Measurements from ENCODE around the gene DCDC2B. TPM values are rescaled to one million over a fixed set of nuclear protein-coding genes. Genes with fewer than 3 reads are reported as not detected.
A peak's percentile ranks its signal among the peaks of the same experiment; 100 is the strongest.

Gene DCDC2B
- total and polyA plus RNA-seq, 9 of the 15 experiments (the other 6 are each of a cell fraction or from before 2014, with no cell fraction given), result not detected

- TF ChIP-seq, protein P1, sequence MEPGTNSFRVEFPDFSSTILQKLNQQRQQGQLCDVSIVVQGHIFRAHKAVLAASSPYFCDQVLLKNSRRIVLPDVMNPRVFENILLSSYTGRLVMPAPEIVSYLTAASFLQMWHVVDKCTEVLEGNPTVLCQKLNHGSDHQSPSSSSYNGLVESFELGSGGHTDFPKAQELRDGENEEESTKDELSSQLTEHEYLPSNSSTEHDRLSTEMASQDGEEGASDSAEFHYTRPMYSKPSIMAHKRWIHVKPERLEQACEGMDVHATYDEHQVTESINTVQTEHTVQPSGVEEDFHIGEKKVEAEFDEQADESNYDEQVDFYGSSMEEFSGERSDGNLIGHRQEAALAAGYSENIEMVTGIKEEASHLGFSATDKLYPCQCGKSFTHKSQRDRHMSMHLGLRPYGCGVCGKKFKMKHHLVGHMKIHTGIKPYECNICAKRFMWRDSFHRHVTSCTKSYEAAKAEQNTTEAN (CRISPR knock-in tag; IDR thresholded peaks at IDR 0.05), result no peak
- TF ChIP-seq ZNF408 (CRISPR knock-in tag; IDR thresholded peaks at IDR 0.05; ENCODE audit: low read depth), result no peak
- no peak for TF ChIP-seq ADNP (tag; IDR thresholded peaks at IDR 0.05)
- no peak for TF ChIP-seq KDM1A (IDR thresholded peaks at IDR 0.05)
- TF ChIP-seq ZNF347 (CRISPR knock-in tag; IDR thresholded peaks at IDR 0.05; ENCODE audit: low read depth), result no peak
- no peak; the same call in 1 of the 2 replicates for TF ChIP-seq NFRKB (IDR thresholded peaks at IDR 0.05; ENCODE audit: low read depth)
- TF ChIP-seq ZNF41 (CRISPR knock-in tag; conservative IDR thresholded peaks at IDR 0.05), result no peak
- no peak for TF ChIP-seq YBX1 (IDR thresholded peaks at IDR 0.05)
- no peak for TF ChIP-seq HNRNPK (IDR thresholded peaks at IDR 0.05; ENCODE audit: low read depth, low read length, poor library complexity, severe bottlenecking)
- peak; percentile 80; the same call in 1 of the 2 replicates for TF ChIP-seq ZBTB7A (IDR thresholded peaks at IDR 0.05; ENCODE audit: borderline replicate concordance, control insufficient read depth, low read depth, low read length)
- TF ChIP-seq RFX1 (IDR thresholded peaks at IDR 0.05), result no peak
- no peak for TF ChIP-seq ETV6 (IDR thresholded peaks at IDR 0.05; ENCODE audit: borderline replicate concordance in 1 of 2, low read depth in 2 of 2, low read length in 1 of 2)
- 0 out of 2 replicates have a peak, but pooled peaks have one; percentile 57 for TF ChIP-seq ETV6 (CRISPR knock-in tag; IDR thresholded peaks at IDR 0.05; ENCODE audit: borderline replicate concordance)
- TF ChIP-seq ZNF174 (CRISPR knock-in tag; IDR thresholded peaks at IDR 0.05), result 0 out of 2 replicates have a peak, but pooled peaks have one; percentile 21
- no peak for TF ChIP-seq CLOCK (CRISPR knock-in tag; IDR thresholded peaks at IDR 0.05; ENCODE audit: borderline replicate concordance)
- TF ChIP-seq, protein P2, sequence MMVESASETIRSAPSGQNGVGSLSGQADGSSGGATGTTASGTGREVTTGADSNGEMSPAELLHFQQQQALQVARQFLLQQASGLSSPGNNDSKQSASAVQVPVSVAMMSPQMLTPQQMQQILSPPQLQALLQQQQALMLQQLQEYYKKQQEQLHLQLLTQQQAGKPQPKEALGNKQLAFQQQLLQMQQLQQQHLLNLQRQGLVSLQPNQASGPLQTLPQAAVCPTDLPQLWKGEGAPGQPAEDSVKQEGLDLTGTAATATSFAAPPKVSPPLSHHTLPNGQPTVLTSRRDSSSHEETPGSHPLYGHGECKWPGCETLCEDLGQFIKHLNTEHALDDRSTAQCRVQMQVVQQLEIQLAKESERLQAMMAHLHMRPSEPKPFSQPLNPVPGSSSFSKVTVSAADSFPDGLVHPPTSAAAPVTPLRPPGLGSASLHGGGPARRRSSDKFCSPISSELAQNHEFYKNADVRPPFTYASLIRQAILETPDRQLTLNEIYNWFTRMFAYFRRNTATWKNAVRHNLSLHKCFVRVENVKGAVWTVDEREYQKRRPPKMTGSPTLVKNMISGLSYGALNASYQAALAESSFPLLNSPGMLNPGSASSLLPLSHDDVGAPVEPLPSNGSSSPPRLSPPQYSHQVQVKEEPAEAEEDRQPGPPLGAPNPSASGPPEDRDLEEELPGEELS (CRISPR knock-in tag; IDR thresholded peaks at IDR 0.05; ENCODE audit: borderline replicate concordance), result peak; percentile 86; the same call in 1 of the 2 replicates
- no peak for TF ChIP-seq POLR3G (IDR thresholded peaks at IDR 0.05; ENCODE audit: extremely low read depth, insufficient read length, insufficient replicate concordance)
- TF ChIP-seq HIVEP1 (CRISPR knock-in tag; IDR thresholded peaks at IDR 0.05), result 0 out of 2 replicates have a peak, but pooled peaks have one; percentile 34
- TF ChIP-seq CC2D1A (IDR thresholded peaks at IDR 0.05), result no peak
- TF ChIP-seq ZBTB5 (IDR thresholded peaks at IDR 0.05), result no peak
- no peak for TF ChIP-seq EZH2 (IDR thresholded peaks at IDR 0.05; ENCODE audit: borderline replicate concordance, low read depth, low read length)
Observed at GRCh38 chr1:32179443-32180185, 29.3 kb upstream of the DCDC2B start, which contains the start of gene TXLNA (continued).

Data from K562 (cell line).